Retina (tissue), 1 donor: ENCODE results near the gene KRT38.

Source experiments
- DNase-seq: peaks from one replicate; pipeline ENCODE4 v3.0.0-alpha.2; 2016

Gene KRT38

GRCh38 chr17:41440531-41441033 is at the start of gene KRT38:
KRT38 (minus strand) TSS chr17:41440983; CDS start chr17:41440921, 62 bp downstream.
- no peak for DNase-seq

GRCh38 chr17:41489531-41489930 is 48.7 kb upstream of the KRT38 start, which contains the start of gene KRT36:
KRT36 (minus strand) TSS chr17:41489910; CDS start chr17:41489864, 46 bp downstream.
- no peak for DNase-seq

GRCh38 chr17:41486809-41487530 is 46.2 kb upstream of the KRT38 start:
- no peak for DNase-seq

GRCh38 chr17:41486316-41486715 is 45.5 kb upstream of the KRT38 start:
- DNase-seq: no peak

GRCh38 chr17:41484920-41485904 is 44.4 kb upstream of the KRT38 start:
- no peak for DNase-seq

GRCh38 chr17:41483991-41484826 is 43.4 kb upstream of the KRT38 start:
- DNase-seq: no peak

- no peak for DNase-seq
These were observed 42.7 kb upstream of the KRT38 start for GRCh38 chr17:41483531-41483930.

GRCh38 chr17:41481036-41481435 is 40.3 kb upstream of the KRT38 start, which contains the start of gene KRT35:
KRT35 (minus strand) TSS chr17:41481151; CDS start chr17:41481097, 54 bp downstream.
- no peak for DNase-seq

GRCh38 chr17:41480581-41480980 is 39.8 kb upstream of the KRT38 start:
- no peak for DNase-seq

- no peak for DNase-seq
These were observed 39.4 kb upstream of the KRT38 start for GRCh38 chr17:41480136-41480535.

- DNase-seq: no peak
These were observed 37.5 kb upstream of the KRT38 start for GRCh38 chr17:41478237-41478636.

GRCh38 chr17:41476866-41477815 is 36.4 kb upstream of the KRT38 start:
- no peak for DNase-seq

- no peak for DNase-seq
These were observed 34.6 kb upstream of the KRT38 start for GRCh38 chr17:41475421-41475820.

- DNase-seq: no peak
These were observed 34.1 kb upstream of the KRT38 start for GRCh38 chr17:41474863-41475262.

- no peak for DNase-seq
These were observed 27.6 kb upstream of the KRT38 start for GRCh38 chr17:41468346-41468745.

- DNase-seq: no peak
These were observed 26.8 kb upstream of the KRT38 start for GRCh38 chr17:41467561-41467960.

GRCh38 chr17:41466988-41467387 is 26.2 kb upstream of the KRT38 start, which contains the start of gene KRT32:
KRT32 (minus strand) TSS chr17:41467386; CDS start chr17:41467325, 61 bp downstream.
- DNase-seq: no peak

- no peak for DNase-seq
These were observed 23.9 kb upstream of the KRT38 start for GRCh38 chr17:41464682-41465081.

GRCh38 chr17:41464173-41464572 is 23.4 kb upstream of the KRT38 start:
- no peak for DNase-seq

- DNase-seq: no peak
These were observed 23.0 kb upstream of the KRT38 start for GRCh38 chr17:41463746-41464145.

GRCh38 chr17:41462705-41463104 is 21.9 kb upstream of the KRT38 start:
- DNase-seq: no peak
